HepG2 (cell line): ENCODE data around the gene ZNF285.

Experiments
- CBX5 ChIP-seq: sonication (generic); formaldehyde crosslinking; IDR thresholded peaks from 2 replicates; pipeline ENCODE4 v1.4.0; 2020; ENCODE audit warnings: missing genetic modification reagents, borderline replicate concordance
- CTCF ChIP-seq: sonication (generic); formaldehyde crosslinking; IDR thresholded peaks from 2 replicates; pipeline ENCODE4 v1.5.0; 2020; ENCODE audit warnings: mild to moderate bottlenecking, missing genetic modification reagents, moderate library complexity
- EZH2 ChIP-seq: conservative IDR thresholded peaks from 2 replicates; pipeline ENCODE4 v1.6.1; 2012; ENCODE audit warnings: mild to moderate bottlenecking, low read depth, low read length, moderate library complexity
- JUN ChIP-seq: sonication (generic); formaldehyde crosslinking; IDR thresholded peaks from 2 replicates; pipeline ENCODE4 v1.4.0; 2020; ENCODE audit warnings: mild to moderate bottlenecking, missing genetic modification reagents
- MXD4 ChIP-seq: IDR thresholded peaks from 2 replicates; pipeline ENCODE4 v1.6.1; 2016; ENCODE audit warnings: mild to moderate bottlenecking, missing biosample characterization, missing genetic modification reagents
- NR2C2 ChIP-seq: sonication (generic); formaldehyde crosslinking; IDR thresholded peaks from 2 replicates; pipeline ENCODE4 v1.4.0; 2020; ENCODE audit warnings: missing genetic modification reagents, mild to moderate bottlenecking, moderate library complexity, borderline replicate concordance
- ZBTB46 ChIP-seq: sonication (generic); formaldehyde crosslinking; IDR thresholded peaks from 2 replicates; pipeline ENCODE4 v1.4.0; 2020; ENCODE audit warnings: mild to moderate bottlenecking, missing genetic modification reagents, borderline replicate concordance
- ZNF317 ChIP-seq: sonication (generic); formaldehyde crosslinking; IDR thresholded peaks from 2 replicates; pipeline ENCODE4 v1.5.0; 2020; ENCODE audit warnings: mild to moderate bottlenecking, missing genetic modification reagents
- ZNF703 ChIP-seq: sonication (generic); formaldehyde crosslinking; IDR thresholded peaks from 2 replicates; pipeline ENCODE4 v1.5.1; 2020; ENCODE audit warnings: missing genetic modification reagents, mild to moderate bottlenecking, moderate library complexity, borderline replicate concordance

- TF ChIP-seq NR2C2 (CRISPR knock-in tag) (no peak), ZNF703 (CRISPR knock-in tag) (no peak), MXD4 (no peak), ZBTB46 (no peak), CTCF (CRISPR knock-in tag) (no peak), CBX5 (CRISPR knock-in tag) (no peak), EZH2 (no peak), JUN (CRISPR knock-in tag) (no peak), ZNF317 (CRISPR knock-in tag) (no peak)
Observed at GRCh38 chr19:44341794-44342193, 59.6 kb downstream of the ZNF285 start.
